Measurements from ENCODE around the gene RNF148. TPM values are rescaled to one million over a fixed set of nuclear protein-coding genes. Genes with fewer than 3 reads are reported as not detected.

RNF148 gene
- total and polyA plus RNA-seq, 2 donors from 2014 or later, result 0.41 to 2.2 TPM

GRCh38 chr7:122691569-122692235 is 11.0 kb downstream of the RNF148 start:
- intact Hi-C loops (cut with DNase I), result no loop called here
- no peak overlapping the region for H3K9ac ChIP-seq (ENCODE audit: low read length in 3 of 3)
- H3K4me1 ChIP-seq (ENCODE audit: control insufficient read depth in 2 of 3, insufficient read depth in 2 of 3, low read depth in 1 of 3, low read length in 3 of 3), result no peaks in the 10 kb centered on the region
- H3K9me3 ChIP-seq (ENCODE audit: control insufficient read depth in 2 of 3, insufficient read depth in 1 of 3, low read length in 3 of 3), result no peaks in the 10 kb centered on the region
- H3K4me3 ChIP-seq (ENCODE audit: low read length in 3 of 3), result no peak overlapping the region
- TF ChIP-seq, protein P1, sequence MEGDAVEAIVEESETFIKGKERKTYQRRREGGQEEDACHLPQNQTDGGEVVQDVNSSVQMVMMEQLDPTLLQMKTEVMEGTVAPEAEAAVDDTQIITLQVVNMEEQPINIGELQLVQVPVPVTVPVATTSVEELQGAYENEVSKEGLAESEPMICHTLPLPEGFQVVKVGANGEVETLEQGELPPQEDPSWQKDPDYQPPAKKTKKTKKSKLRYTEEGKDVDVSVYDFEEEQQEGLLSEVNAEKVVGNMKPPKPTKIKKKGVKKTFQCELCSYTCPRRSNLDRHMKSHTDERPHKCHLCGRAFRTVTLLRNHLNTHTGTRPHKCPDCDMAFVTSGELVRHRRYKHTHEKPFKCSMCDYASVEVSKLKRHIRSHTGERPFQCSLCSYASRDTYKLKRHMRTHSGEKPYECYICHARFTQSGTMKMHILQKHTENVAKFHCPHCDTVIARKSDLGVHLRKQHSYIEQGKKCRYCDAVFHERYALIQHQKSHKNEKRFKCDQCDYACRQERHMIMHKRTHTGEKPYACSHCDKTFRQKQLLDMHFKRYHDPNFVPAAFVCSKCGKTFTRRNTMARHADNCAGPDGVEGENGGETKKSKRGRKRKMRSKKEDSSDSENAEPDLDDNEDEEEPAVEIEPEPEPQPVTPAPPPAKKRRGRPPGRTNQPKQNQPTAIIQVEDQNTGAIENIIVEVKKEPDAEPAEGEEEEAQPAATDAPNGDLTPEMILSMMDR (IDR thresholded peaks at IDR 0.05; ENCODE audit: borderline replicate concordance, extremely low read depth, insufficient read depth), result no peak
- H3K27me3 ChIP-seq (ENCODE audit: control insufficient read depth, insufficient read depth, low read length), result no peaks in the 10 kb centered on the region
- FAIRE-seq (no peak), DNase-seq (no peak)
- H3K27ac ChIP-seq (ENCODE audit: low read depth in 2 of 2, low read length in 2 of 2), result no peak overlapping the region
- no peaks in the 10 kb centered on the region for H3K36me3 ChIP-seq (ENCODE audit: control insufficient read depth in 2 of 3, insufficient read depth in 3 of 3, low read length in 3 of 3)

DNA sequence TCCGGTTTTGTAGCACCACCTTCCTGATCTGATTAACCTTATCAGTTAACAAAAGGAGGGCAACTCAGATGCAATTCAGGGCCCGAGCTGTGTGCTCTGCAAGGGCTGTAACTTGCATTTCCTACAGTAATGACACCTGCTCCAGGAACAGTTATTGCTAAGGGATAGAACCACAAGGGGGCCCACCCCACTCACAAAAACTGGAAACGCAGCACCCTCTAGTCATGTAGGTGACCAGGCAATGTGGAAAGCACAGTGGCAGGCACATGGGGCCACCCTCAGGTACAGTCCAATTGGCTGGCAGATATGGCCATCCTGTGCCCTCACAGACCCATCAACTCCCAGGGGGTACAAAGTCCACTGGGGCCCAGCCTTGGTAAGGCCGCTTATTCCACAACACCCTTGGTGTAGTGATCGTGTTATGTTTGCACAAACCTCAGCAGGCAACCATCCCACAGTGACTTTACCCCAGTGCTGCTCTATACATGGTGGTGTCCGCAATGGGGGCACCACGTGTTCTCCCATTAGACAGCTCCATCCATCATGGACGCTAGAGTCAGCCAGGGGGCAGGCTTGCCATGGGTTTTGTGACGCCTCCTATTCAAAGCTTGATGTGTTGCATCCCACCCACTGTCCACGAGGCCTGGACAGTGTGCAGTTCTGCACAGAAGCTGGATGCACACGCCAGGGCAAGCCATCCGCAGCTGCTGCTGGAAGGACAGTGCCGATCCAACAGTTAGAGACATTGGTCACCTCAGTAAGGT is 13.2 kb downstream of the RNF148 start:
- no peaks in the 10 kb centered on the region for H3K36me3 ChIP-seq (ENCODE audit: control insufficient read depth in 2 of 3, insufficient read depth in 3 of 3, low read length in 3 of 3)

DNA sequence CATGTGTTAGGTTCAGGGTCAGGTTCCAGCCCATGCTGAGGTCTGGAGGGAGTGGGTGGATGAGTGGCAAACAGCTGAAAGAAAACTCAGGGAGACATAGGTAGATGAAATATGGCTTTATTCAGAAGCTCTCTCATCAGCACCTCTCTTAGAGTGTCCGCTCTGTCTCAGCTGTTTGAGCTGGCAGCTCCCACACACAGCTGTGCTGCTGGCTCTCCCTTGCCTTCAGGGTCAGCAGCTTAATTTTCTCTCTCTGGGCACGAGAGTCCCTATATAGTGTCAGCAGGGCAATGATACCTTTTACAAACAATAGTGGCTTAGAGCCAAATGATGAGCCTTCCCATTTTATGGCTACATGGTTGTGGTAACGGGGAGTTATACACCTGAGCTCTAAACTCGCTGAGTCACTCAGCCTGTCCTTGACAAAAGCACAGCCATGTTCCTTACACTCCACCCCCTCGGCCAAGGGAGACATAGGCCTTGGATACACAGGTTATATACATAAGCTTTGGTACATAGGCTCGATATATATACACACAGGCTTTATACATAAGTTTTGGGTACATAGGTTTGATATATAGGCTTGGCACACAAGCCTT is 14.2 kb downstream of the RNF148 start:
- FAIRE-seq (no peak), DNase-seq (peak in 3 of 5 donors; percentile 58 to 74 (median 68))
- H3K9ac ChIP-seq (ENCODE audit: low read length in 3 of 3), result no peak overlapping the region
- no peak overlapping the region for H3K27ac ChIP-seq (ENCODE audit: low read depth in 2 of 2, low read length in 2 of 2)
- H3K4me1 ChIP-seq (ENCODE audit: control insufficient read depth in 2 of 3, insufficient read depth in 2 of 3, low read depth in 1 of 3, low read length in 3 of 3), result no peaks in the 10 kb centered on the region
- intact Hi-C loops (cut with DNase I), result no loop called here
- H3K36me3 ChIP-seq (ENCODE audit: control insufficient read depth in 2 of 3, insufficient read depth in 3 of 3, low read length in 3 of 3), result no peaks in the 10 kb centered on the region
- no peak overlapping the region for H3K4me3 ChIP-seq (ENCODE audit: low read length in 3 of 3)
- TF ChIP-seq, protein P1 (IDR thresholded peaks at IDR 0.05; ENCODE audit: borderline replicate concordance, extremely low read depth, insufficient read depth), result no peak
- no peaks in the 10 kb centered on the region for H3K27me3 ChIP-seq (ENCODE audit: control insufficient read depth, insufficient read depth, low read length)
- H3K9me3 ChIP-seq (ENCODE audit: control insufficient read depth in 2 of 3, insufficient read depth in 1 of 3, low read length in 3 of 3), result no peaks in the 10 kb centered on the region

More for the DNA sequence above, 13.2 kb downstream of the RNF148 start:
- Histone ChIP-seq H3K27me3 (ENCODE audit: control insufficient read depth, insufficient read depth, low read length) (no peaks in the 10 kb centered on the region), H3K27ac (ENCODE audit: low read depth in 2 of 2, low read length in 2 of 2) (no peak overlapping the region), H3K4me3 (ENCODE audit: low read length in 3 of 3) (no peak overlapping the region), H3K9ac (ENCODE audit: low read length in 3 of 3) (no peak overlapping the region), H3K9me3 (ENCODE audit: control insufficient read depth in 2 of 3, insufficient read depth in 1 of 3, low read length in 3 of 3) (no peaks in the 10 kb centered on the region), H3K4me1 (ENCODE audit: control insufficient read depth in 2 of 3, insufficient read depth in 2 of 3, low read depth in 1 of 3, low read length in 3 of 3) (no peaks in the 10 kb centered on the region)
- intact Hi-C loops (cut with DNase I), result no loop called here
- TF ChIP-seq, protein P1 (IDR thresholded peaks at IDR 0.05; ENCODE audit: borderline replicate concordance, extremely low read depth, insufficient read depth), result no peak
- FAIRE-seq (no peak), DNase-seq (no peak)
